Body of pancreas (tissue), 4 donors: ENCODE measurements around the gene CSMD2. TPM values are rescaled to one million over a fixed set of nuclear protein-coding genes. Genes with fewer than 3 reads are reported as not detected.

Source experiments
- ATAC-seq: fragments of 150-250 bp; one replicate; pipeline ENCODE4 v1.9.1; 2016
- DNase-seq, 4 donors: peaks; one replicate each; pipeline ENCODE4 v3.0.0-alpha.2; 2019
- H3K27ac ChIP-seq, 4 donors: fragments of 200-600 bp; sonication (generic); 1 replicate in 3 of 4; 2 replicates in 1 of 4; pipeline versions ENCODE4 v1.5.1 to v1.6.1; 2016 to 2019; ENCODE audit warnings: mild to moderate bottlenecking in 1 of 4, mixed read lengths in 1 of 4, moderate library complexity in 1 of 4
- H3K27me3 ChIP-seq, 2 donors: fragments of 200-600 bp; sonication (generic); one replicate each; pipeline ENCODE4 v1.6.0; 2016; ENCODE audit warnings: mild to moderate bottlenecking in 1 of 2
- H3K36me3 ChIP-seq, 2 donors: fragments of 200-600 bp; sonication (generic); replicated peaks in 1 of 2; 2 replicates each; pipeline ENCODE4 v1.5.1; 2016; ENCODE audit warnings: low read depth in 2 of 2; ENCODE audit not compliant: insufficient read depth in 1 of 2
- H3K4me1 ChIP-seq: fragments of 200-600 bp; sonication (generic); one replicate; pipeline ENCODE4 v1.6.0; 2016
- H3K4me3 ChIP-seq, 2 donors: fragments of 200-600 bp; sonication (generic); 1 replicate in 1 of 2; 2 replicates in 1 of 2; pipeline ENCODE4 v1.5.1; 2016 to 2019
- H3K9me3 ChIP-seq, 3 donors: fragments of 200-600 bp; sonication (generic); 1 replicate in 2 of 3; 2 replicates in 1 of 3; pipeline ENCODE4 v1.5.1; 2016
- CTCF ChIP-seq, 7 experiments: fragments of 450-650 bp in 4 of 7; fragments of 200-600 bp in 3 of 7; sonication (generic) in 3 of 7; IDR thresholded peaks; one replicate each; pipeline ENCODE4 v1.5.1; 2016 to 2019; ENCODE audit warnings: antibody characterized with exemption in 7 of 7
- POLR2A ChIP-seq, 3 donors: fragments of 450-650 bp; IDR thresholded peaks; one replicate each; pipeline ENCODE4 v1.6.1; 2016; ENCODE audit warnings: antibody characterized with exemption in 3 of 3, mild to moderate bottlenecking in 2 of 3
- WGBS, 2 donors: methylation state at CpG; one replicate each; pipeline ENCODE4 v1.1.5; 2017; 5-methylcytosine and 5-hydroxymethylcytosine counted together
- intact Hi-C: fragments of 100-400 bp; cut with DNase I; formaldehyde crosslinking; loops from one replicate; pipeline ENCODE4 v1.15.1; 2023
- total RNA-seq, 2 donors: library from RNA; depleted of rRNA; stranded (reverse); fragments of >200 nt; gene quantifications; one replicate each; pipeline ENCODE4 v1.1.0, GENCODE V29; 2016

CSMD2 gene
- total RNA-seq, 2 donors from 2014 or later: 0.26 to 0.33 TPM

DNA sequence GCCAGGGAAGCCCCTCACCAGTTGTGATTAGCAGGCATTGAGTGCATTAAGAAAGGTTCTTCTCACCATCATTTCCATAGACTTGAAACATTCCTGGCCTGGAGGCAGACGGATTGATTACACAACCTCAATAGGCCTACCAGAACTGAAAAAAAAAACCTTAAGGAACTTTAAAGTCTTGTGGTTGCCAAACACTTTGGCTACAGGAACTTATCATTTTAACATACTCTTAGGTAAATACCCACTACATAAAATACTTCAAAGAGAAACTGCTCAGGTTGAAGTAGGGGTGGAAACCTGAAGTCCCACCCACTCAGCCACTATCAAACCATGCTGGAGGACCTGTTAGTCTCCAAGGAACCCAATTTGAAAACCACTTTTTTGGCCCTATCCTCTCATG, 323.5 kb downstream of the CSMD2 start:
- no peak for DNase-seq
- 43 to 44% methylated on average over 1 of the region's 1 CpG for WGBS, 2 donors
- Histone ChIP-seq H3K9me3 (no peaks in the 10 kb centered on the region), H3K4me1 (no peaks in the 10 kb centered on the region), H3K27ac (no peak overlapping the region), H3K36me3 (no peaks in the 10 kb centered on the region), H3K27me3 (no peaks in the 10 kb centered on the region), H3K4me3 (no peak overlapping the region)
- ATAC-seq: no peak
- TF ChIP-seq POLR2A (IDR thresholded peaks at IDR 0.05) (no peak), CTCF (IDR thresholded peaks at IDR 0.05) (no peak)
- intact Hi-C loops: no loop called here

DNA sequence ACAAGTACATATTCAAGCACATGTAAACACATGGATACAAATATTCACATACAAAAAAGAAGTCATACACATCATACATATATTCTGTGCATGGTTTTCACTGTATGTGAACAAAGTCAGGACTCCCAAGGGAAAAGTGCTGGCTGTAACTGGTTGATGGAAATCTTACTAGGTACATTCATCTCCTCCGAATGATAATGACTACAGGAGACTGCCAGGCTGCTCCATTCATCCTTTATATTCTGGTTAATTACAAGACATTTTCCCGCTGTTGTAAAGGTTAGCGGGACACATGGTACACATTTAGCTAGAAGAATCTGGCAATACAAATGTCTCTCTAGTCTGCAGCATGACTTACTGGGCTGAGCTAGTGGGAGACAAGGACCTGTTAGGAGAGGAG, 327.4 kb downstream of the CSMD2 start:
- H3K27me3 ChIP-seq: no peaks in the 10 kb centered on the region
- TF ChIP-seq POLR2A (IDR thresholded peaks at IDR 0.05): no peak
- TF ChIP-seq CTCF (IDR thresholded peaks at IDR 0.05): no peak
- intact Hi-C loops: no loop called here
- WGBS, 2 donors: 86% methylated on average over 3 of the region's 3 CpGs
- ATAC-seq (no peak), DNase-seq (no peak)
- no peak overlapping the region for H3K27ac ChIP-seq
- H3K36me3 ChIP-seq: no peaks in the 10 kb centered on the region
- H3K4me1 ChIP-seq: no peaks in the 10 kb centered on the region
- H3K4me3 ChIP-seq: no peak overlapping the region
- no peaks in the 10 kb centered on the region for H3K9me3 ChIP-seq

DNA sequence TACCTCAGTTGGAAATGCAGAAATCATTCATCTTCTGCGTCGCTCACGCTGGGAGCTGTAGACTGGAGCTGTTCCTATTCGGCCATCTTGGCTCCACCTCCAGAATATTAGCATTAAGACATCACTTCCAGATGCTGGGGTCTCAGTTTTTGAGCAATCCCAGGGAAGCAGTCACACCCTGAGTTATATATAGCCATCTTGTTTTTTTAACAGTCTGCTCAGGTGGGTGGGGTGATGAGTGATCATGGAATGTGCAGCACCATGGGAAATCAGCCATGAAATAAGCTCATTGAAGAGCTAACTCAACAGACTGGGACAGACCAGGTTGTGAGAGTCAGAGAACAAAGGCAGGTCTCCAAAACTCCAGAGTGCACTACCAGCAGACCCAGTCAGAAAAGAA, 328.1 kb downstream of the CSMD2 start:
- WGBS, 2 donors: 78 to 85% methylated on average over 4 of the region's 4 CpGs
- ATAC-seq (no peak), DNase-seq (no peak)

GRCh38 chr1:33828654-33829053, 336.4 kb downstream of the CSMD2 start:
- Histone ChIP-seq H3K4me1 (no peaks in the 10 kb centered on the region), H3K4me3 (no peak overlapping the region), H3K27ac (no peak overlapping the region), H3K9me3 (no peaks in the 10 kb centered on the region), H3K27me3 (no peaks in the 10 kb centered on the region), H3K36me3 (no peaks in the 10 kb centered on the region)
- TF ChIP-seq CTCF (IDR thresholded peaks at IDR 0.05): no peak
- no peak for TF ChIP-seq POLR2A (IDR thresholded peaks at IDR 0.05)
- intact Hi-C loops: no loop called here
- WGBS, 2 donors: 81 to 87% methylated on average over 5 of the region's 5 CpGs
- ATAC-seq (no peak), DNase-seq (no peak)

More for the DNA sequence above, 328.1 kb downstream of the CSMD2 start:
- Histone ChIP-seq H3K4me1 (no peaks in the 10 kb centered on the region), H3K36me3 (no peaks in the 10 kb centered on the region), H3K27ac (no peak overlapping the region), H3K4me3 (no peak overlapping the region), H3K27me3 (no peaks in the 10 kb centered on the region), H3K9me3 (no peaks in the 10 kb centered on the region)
- intact Hi-C loops: no loop called here
- TF ChIP-seq CTCF (IDR thresholded peaks at IDR 0.05) (no peak), POLR2A (IDR thresholded peaks at IDR 0.05) (no peak)

DNA sequence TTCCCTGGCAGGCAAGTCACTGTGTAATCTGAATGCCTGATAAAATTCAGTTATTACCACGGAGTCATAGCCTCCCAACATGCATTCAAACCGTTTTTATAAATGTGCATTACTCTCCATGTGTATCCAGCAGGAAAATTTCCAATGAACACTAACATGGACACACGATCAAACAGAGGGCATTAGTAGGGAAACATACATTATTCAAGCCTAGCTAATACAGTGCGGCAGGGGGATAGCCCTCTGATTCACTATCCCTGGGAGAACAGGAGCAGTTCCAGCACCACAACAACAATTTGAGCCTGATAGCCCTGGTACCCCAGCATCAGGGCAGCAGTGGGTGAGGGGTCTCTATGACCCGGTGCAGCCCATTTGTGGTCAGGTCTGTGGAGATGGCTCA, 337.0 kb downstream of the CSMD2 start:
- H3K9me3 ChIP-seq: no peaks in the 10 kb centered on the region
- no peak for DNase-seq
- no peaks in the 10 kb centered on the region for H3K27me3 ChIP-seq
- no peaks in the 10 kb centered on the region for H3K36me3 ChIP-seq
- TF ChIP-seq CTCF (IDR thresholded peaks at IDR 0.05) (no peak), POLR2A (IDR thresholded peaks at IDR 0.05) (no peak)
- H3K4me1 ChIP-seq: no peaks in the 10 kb centered on the region
- no peak overlapping the region for H3K4me3 ChIP-seq
- WGBS, 2 donors: 39 to 58% methylated on average over 4 to 5 of the region's 5 CpGs
- intact Hi-C loops: no loop called here
- no peak overlapping the region for H3K27ac ChIP-seq
- ATAC-seq: no peak
